Measurements from ENCODE around the gene APC2.

DNA sequence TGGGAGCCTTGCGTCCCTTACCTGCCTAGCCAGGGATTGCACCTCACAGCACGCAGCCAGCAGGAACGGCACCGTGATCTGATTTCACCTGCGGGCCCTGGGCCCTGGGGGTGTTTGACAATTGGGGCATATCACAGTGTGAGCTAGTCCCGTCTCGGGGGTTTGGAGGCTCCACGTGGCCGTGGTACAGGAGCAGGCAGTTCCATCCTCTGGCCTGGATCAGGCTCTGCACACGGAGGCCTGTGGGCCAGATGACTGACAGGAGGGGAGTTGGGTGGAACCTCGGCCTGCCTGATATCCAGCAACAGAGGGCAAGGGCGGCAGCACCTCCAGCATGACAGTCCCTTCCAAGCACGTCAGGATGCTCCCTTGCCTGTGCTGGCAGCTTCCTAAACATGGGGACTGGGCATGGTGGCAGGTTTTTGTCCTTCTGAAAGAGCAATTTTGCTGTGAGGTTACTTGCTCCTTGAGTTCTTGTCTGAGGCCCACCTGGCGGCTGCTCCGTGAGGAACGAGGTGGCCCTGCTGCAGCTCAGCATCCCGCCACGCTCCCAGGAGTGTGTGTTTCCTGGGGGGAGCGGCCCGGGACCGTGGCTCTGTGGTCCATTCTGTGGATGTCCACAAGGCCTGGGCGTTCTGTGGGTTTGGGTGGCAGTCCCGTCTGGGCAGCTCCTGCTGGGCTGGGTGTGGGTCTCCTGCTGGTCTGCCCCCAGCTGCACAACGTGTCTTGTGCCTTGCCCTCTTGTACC, 18.0 kb upstream of the APC2 start:
- no peak for TF ChIP-seq EZH2 (IDR thresholded peaks at IDR 0.05)
- TF ChIP-seq POLR2AphosphoS5 (IDR thresholded peaks at IDR 0.05; ENCODE audit: borderline replicate concordance, low read depth, low read length), result no peak; the same call in 1 of the 2 replicates

Data from SK-N-MC (cell line).